Measurements from ENCODE around the gene FCHO2.

- TF ChIP-seq EZH2 (IDR thresholded peaks at IDR 0.05) (no peak), POLR2AphosphoS5 (IDR thresholded peaks at IDR 0.05; ENCODE audit: borderline replicate concordance, low read depth, low read length) (no peak), FOXP2 (optimal IDR thresholded peaks at IDR 0.05; ENCODE audit: control extremely low read depth, extremely low read length, insufficient read depth) (no peak)
These were observed 33.4 kb upstream of the FCHO2 start for GRCh38 chr5:72922422-72922821.
